Measurements from ENCODE around the gene MAP3K3. TPM values are rescaled to one million over a fixed set of nuclear protein-coding genes. Genes with fewer than 3 reads are reported as not detected.

Gene MAP3K3
- total and polyA plus RNA-seq, 4 donors, result 24.5 to 56.3 (median 41.5) TPM

DNA sequence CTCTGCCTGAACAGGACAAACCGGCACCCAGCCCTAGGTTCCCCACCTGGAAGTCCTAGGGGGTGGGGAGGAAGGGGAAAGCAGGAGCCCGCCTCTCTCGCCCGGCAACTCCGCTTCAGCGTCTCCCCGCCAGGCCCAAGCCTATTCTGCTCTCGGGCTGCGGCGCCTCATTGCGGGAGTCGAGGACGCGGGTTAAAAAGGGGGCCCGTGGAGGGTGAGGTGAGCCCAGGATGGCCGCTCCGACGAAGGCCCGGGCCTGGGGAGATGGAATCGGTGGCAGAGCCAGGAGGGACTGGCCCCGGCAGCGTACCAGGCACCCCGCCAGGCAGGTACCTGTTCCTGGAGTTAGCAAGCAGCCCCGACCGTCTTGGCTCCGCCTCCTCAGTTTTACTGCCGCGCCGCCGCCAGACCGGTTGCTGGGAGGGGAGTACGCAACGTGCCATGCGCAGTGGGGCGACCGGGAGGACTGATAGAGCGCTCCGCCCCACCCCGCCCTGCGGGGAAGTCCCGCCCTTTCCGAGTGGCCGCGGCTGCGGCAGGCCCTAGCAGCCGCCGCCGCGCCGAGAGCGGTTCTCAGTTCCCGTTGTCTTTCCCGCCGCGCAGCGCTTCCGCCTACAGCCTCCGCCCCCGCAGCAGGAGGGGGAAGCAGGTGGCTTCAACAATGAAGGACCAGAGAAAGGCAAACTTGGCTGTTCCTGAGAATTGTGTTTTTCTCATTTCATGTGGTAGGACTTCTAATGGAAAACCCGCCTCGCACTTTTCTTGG lies 119.4 kb downstream of the MAP3K3 start, which contains the start of gene STRADA:
Gene STRADA (minus strand): TSS at position 392 of the 766 bp plus-strand sequence. CDS start 13,430 bp downstream, outside the sequence.
- Histone ChIP-seq H3K4me3 (peak within 1 kb of the TSS; percentile 66), H3K27me3 (ENCODE audit: control insufficient read depth in 3 of 3, insufficient read depth in 3 of 3, low read length in 2 of 3) (no peaks in the 10 kb centered on the region), H3K9ac (ENCODE audit: insufficient read depth in 1 of 2, low read length in 2 of 2) (peak within 1 kb of the TSS; percentile 51 to 86), H3K36me3 (ENCODE audit: control insufficient read depth in 4 of 4, insufficient read depth in 4 of 4, low read length in 4 of 4) (peaks cover 4 to 10% (median 7%) of the 10 kb centered on the region in 4 donors), H3K9me3 (ENCODE audit: control insufficient read depth in 4 of 4, insufficient read depth in 3 of 4, low read length in 3 of 4) (no peaks in the 10 kb centered on the region), H3K27ac (ENCODE audit: low read depth in 1 of 2, low read length in 1 of 2) (peak within 1 kb of the TSS; percentile 89 to 96), H3K4me1 (ENCODE audit: control insufficient read depth in 5 of 5, insufficient read depth in 5 of 5, low read length in 5 of 5) (peaks cover 0 to 14% (median 4%) of the 10 kb centered on the region in 5 donors)
- 0% methylated on average over 52 to 61 of the region's 61 CpGs for WGBS, 2 donors
- TF ChIP-seq, protein P1, sequence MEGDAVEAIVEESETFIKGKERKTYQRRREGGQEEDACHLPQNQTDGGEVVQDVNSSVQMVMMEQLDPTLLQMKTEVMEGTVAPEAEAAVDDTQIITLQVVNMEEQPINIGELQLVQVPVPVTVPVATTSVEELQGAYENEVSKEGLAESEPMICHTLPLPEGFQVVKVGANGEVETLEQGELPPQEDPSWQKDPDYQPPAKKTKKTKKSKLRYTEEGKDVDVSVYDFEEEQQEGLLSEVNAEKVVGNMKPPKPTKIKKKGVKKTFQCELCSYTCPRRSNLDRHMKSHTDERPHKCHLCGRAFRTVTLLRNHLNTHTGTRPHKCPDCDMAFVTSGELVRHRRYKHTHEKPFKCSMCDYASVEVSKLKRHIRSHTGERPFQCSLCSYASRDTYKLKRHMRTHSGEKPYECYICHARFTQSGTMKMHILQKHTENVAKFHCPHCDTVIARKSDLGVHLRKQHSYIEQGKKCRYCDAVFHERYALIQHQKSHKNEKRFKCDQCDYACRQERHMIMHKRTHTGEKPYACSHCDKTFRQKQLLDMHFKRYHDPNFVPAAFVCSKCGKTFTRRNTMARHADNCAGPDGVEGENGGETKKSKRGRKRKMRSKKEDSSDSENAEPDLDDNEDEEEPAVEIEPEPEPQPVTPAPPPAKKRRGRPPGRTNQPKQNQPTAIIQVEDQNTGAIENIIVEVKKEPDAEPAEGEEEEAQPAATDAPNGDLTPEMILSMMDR (IDR thresholded peaks at IDR 0.05; ENCODE audit: control extremely low read depth, extremely low read depth), result no peak
- ATAC-seq (ENCODE audit: insufficient read depth, low FRiP score) (peak; percentile 97), DNase-seq (peak; percentile 97 to 99 (median 98))

Small RNA genes lying within 50 kb of the gene (small RNA-seq; reads per million reads assigned to genes)
- not detected for gene RNU6-288P (ENCODE audit: low replicate concordance)

Other genes with a start within 250 kb of the MAP3K3 start
- gene CYB561, start 176.1 kb upstream of the MAP3K3 start, total RNA-seq, result 10 to 100 TPM; 42.4 to 97.9 TPM
- 10 to 100 TPM; 41.2 to 49.2 TPM for gene CYB561, start 176.1 kb upstream of the MAP3K3 start, polyA plus RNA-seq
- 10 to 100 TPM; 48.5 to 87.3 TPM for gene ACE, start 145.4 kb upstream of the MAP3K3 start, total RNA-seq
- 10 to 100 TPM in 1 of 2 donors, 1 to 10 TPM in 1; 5.5 to 22.1 TPM for gene ACE, start 145.4 kb upstream of the MAP3K3 start, polyA plus RNA-seq
- gene KCNH6, start 99.1 kb upstream of the MAP3K3 start, total RNA-seq, result 1 to 10 TPM in 1 of 2 donors, under 1 TPM in 1; 0.55 to 1.6 TPM
- gene KCNH6, start 99.1 kb upstream of the MAP3K3 start, polyA plus RNA-seq, result under 1 TPM; 0.05 to 0.06 TPM
- gene DCAF7, start 71.9 kb upstream of the MAP3K3 start, total RNA-seq, result 10 to 100 TPM; 58.7 to 76.6 TPM
- gene DCAF7, start 71.9 kb upstream of the MAP3K3 start, polyA plus RNA-seq, result 10 to 100 TPM; 21.7 to 29.5 TPM
- gene TACO1, start 21.5 kb upstream of the MAP3K3 start, total RNA-seq, result 10 to 100 TPM; 11.1 to 20.7 TPM
- 10 to 100 TPM; 16.9 to 18.1 TPM for gene TACO1, start 21.5 kb upstream of the MAP3K3 start, polyA plus RNA-seq
- 10 to 100 TPM; 30.1 to 30.8 TPM for gene LIMD2, start 77.7 kb downstream of the MAP3K3 start, total RNA-seq
- 10 to 100 TPM; 26.4 to 69.5 TPM for gene LIMD2, start 77.7 kb downstream of the MAP3K3 start, polyA plus RNA-seq
- gene STRADA, start 119.4 kb downstream of the MAP3K3 start, total RNA-seq, result 10 to 100 TPM; 33.7 to 48.8 TPM
- gene STRADA, start 119.4 kb downstream of the MAP3K3 start, polyA plus RNA-seq, result 10 to 100 TPM; 20.7 to 23.1 TPM
- 10 to 100 TPM; 86.5 to 89.9 TPM for gene CCDC47, start 151.2 kb downstream of the MAP3K3 start, total RNA-seq
- 10 to 100 TPM; 29.5 to 78.9 TPM for gene CCDC47, start 151.2 kb downstream of the MAP3K3 start, polyA plus RNA-seq
- gene DDX42, start 151.8 kb downstream of the MAP3K3 start, total RNA-seq, result 100 to 1,000 TPM in 1 of 2 donors, 10 to 100 TPM in 1; 91.8 to 153 TPM
- gene DDX42, start 151.8 kb downstream of the MAP3K3 start, polyA plus RNA-seq, result 10 to 100 TPM; 47.8 to 59.9 TPM
- gene PSMC5, start 205.0 kb downstream of the MAP3K3 start, total RNA-seq, result 100 to 1,000 TPM in 1 of 2 donors, 10 to 100 TPM in 1; 46.1 to 124 TPM
- 100 to 1,000 TPM; 154 to 177 TPM for gene PSMC5, start 205.0 kb downstream of the MAP3K3 start, polyA plus RNA-seq
- 10 to 100 TPM; 29.2 to 39.8 TPM for gene FTSJ3, start 205.2 kb downstream of the MAP3K3 start, total RNA-seq
- 10 to 100 TPM; 15.4 to 30.0 TPM for gene FTSJ3, start 205.2 kb downstream of the MAP3K3 start, polyA plus RNA-seq
- gene SMARCD2, start 220.3 kb downstream of the MAP3K3 start, total RNA-seq, result 100 to 1,000 TPM in 1 of 2 donors, 10 to 100 TPM in 1; 82.4 to 109 TPM
- 10 to 100 TPM; 64.9 to 67.7 TPM for gene SMARCD2, start 220.3 kb downstream of the MAP3K3 start, polyA plus RNA-seq